NK-92 (cell line): ENCODE results near the gene TMSB4Y.
A peak's percentile ranks its signal among the peaks of the same experiment; 100 is the strongest.

Experiments used
- DNase-seq: peaks from one replicate; lab custom pipeline; 2025; ENCODE audit not compliant: unreplicated experiment; lab: John Stamatoyannopoulos, UW

The TMSB4Y gene

GRCh38 chrY:13703568-13703968 lies at the start of gene TMSB4Y:
Gene TMSB4Y, plus strand, starts transcription at chrY:13703899.
- DNase-seq, result peak; percentile 20

DNA sequence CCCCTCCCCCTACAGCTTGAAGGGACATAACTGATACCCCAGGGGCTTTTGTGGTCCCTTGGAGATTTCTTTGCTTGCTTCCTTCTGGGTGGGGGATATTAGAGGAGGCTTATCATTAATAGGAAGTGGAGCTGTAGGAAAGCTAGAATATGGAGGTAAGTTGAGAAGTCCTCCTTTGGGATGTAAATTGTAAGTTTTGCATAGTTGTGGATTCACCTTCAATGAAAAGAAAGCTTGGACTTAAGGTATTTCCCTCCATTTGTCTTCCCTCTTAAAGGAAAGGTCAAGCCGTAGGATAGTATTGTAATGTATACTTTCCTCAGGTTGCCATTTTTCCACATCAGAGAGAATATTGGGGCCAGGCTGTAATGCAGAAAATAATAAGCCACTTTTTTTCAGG lies 39.5 kb upstream of the TMSB4Y start:
- no peak for DNase-seq

DNA sequence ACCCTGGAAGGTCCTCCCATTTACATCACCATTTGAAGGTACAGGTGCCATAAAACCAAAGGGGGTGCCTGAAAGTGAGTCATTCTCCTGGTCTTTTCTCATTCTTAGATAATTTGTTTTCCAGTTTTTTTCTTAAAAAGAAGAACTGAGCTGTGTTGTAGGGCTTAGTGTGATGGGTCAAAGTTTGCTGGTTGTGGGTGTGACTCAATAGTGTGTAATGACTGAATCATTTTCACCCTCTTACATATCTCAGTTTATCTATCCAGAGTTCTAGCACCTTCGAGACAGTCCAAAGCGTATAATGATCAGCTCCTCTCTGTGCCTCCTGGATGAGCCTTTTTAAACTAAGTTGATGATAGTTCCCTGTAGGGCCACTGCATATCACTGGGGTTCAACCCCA lies 32.6 kb upstream of the TMSB4Y start:
- no peak for DNase-seq

- DNase-seq, result no peak
Observed at GRCh38 chrY:13702276-13702675, 1.4 kb upstream of the TMSB4Y start.

DNA sequence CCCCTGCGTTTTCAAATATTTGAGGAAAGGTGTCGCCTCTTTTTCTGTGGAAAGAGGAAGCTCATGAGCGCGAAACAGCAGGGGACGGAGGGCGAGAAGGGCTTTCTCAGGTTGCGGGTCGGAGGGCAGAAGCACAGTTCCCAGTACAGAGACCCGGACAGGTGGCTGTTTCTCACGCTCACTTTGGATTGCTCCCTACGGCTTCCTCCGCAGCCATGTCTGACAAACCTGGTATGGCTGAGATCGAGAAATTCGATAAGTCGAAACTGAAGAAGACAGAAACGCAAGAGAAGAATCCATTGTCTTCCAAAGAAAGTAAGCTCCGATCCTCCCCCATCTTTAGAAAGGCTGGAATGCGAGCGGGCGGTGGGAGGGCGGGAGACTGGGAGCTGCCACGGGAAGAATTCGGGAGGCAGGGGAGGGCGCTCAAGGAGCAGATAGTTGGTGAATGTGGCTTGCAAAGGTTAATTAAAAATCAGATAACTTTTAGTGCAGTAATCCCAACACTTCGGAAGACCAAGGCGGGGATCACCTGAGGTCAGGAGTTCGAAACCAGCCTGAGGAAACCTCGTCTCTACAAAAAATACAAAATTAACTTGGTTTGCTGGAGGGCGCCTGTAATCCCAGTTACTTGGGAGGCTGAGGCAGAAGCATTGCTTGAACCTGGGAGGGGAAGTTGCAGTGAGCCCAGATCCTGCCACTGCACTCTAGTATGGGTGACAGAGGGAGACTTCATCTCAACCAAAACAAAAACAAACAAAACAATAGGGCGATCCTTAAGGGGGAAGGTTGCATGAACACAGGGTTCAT lies 627 bp downstream of the TMSB4Y start:
- no peak for DNase-seq

DNA sequence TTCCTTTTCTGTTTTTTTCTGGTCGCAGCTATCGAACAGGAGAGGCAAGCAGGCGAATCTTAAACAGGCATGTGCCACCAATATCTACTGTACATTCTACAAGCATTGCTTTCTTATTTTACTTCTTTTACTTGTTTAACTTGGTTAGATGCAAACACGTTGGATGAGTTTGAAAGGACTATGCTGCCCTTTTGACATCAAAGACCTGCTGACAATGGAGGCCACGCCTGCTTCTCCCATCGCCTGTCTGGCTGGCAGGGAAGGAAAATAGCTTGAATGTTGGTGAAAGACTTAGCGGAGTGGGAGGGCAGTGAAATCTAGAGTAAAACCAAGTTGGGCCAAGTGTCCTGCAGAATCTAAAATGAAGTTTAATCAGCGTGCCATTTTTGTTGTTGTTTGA lies 1.5 kb downstream of the TMSB4Y start:
- DNase-seq, result no peak

DNA sequence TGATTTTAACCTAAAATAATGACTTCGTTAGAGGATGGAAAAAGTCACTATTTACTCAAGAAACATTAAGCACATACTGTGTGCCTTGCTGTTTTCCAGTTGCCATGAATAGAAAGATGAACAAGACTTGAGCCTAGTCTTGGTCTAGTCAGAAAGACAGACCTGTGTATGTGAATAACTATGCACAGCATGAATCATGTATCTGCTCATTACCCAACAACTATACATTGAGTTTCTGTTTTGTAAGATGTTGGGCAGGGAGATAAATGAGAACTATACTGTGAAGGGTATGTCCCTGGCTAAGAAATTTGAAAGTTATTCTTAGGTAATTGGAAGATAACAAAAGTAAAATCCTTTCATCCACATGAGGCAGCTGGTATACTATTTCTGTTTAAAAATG lies 4.3 kb downstream of the TMSB4Y start:
- DNase-seq, result no peak

DNA sequence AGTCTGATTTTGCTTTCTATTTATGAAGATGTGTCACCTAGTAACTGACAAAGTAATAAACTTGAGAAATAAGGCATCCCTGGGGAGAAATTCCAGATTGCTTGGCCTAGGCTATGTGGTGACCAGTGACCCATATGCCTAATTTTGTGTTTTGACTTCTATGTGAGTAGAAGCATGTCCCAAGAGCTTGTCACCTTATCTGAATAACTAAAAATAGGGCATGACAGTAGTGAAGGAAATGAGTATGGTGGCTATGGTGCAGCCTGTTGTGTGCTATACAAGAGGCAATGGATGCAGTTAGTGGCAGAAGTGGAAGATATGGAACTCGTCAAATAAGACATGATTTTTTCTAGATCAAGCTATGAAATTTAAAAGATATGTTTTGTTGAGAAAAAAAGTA lies 15.3 kb downstream of the TMSB4Y start:
- DNase-seq, result no peak

DNA sequence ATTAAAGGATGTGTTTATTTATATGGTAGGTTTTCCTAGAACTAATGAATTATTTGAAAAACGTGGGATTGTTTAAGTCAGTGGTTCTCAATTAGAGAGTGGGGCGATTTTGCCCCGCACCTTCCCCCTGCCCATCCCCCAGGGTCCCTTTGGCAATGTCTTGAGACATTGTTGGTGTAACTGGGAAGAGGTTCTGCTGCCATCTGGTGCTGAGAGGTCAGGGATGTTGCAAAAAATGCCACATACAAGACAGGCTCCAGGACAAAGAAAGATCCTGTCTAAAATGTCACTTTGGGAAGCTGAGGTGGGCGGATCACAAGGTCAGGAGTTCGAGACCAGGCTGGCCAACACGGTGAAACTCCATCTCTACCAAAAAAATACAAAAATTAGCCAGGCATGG lies 25.8 kb downstream of the TMSB4Y start:
- DNase-seq, result no peak

DNA sequence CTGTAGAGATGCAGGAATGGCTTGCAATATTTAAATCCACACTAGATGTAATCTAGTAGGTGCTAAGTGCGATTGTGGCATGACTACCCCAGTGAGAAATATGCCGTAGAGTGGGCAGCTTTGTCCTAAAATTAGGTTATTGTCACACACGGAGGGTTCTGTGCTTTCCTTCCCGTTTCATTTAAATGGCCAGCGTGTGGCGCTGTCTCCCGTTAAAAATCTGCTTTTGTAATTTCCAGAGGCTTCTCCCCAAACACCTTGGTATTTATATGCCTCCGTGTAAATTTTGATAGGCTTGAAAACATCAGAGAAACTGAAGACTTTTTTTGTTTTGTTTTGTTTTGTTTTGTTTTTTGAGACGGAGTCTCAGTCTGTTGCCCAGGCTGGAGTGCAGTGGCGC lies 34.9 kb downstream of the TMSB4Y start:
- no peak for DNase-seq

- no peak for DNase-seq
Observed at GRCh38 chrY:13751289-13752071, 47.8 kb downstream of the TMSB4Y start.

DNA sequence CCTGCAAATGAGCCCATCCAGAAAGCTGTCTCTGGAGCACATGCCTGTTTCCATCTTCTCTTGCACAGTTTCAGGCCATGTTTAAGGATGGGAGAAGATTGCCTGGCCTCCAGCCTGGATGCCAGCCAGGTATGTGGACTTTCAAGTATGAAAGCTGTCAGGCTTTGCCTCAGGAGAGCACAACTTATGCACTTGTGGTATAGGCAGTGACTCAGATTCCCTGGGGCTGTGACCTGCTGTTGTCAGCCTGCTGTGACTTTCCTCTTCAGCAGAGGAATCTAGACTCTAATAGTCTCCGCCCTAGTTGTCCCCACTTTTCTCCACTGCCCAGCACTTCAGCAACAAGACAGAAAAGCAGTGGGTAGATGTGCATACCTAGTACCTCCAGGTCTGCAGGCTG lies 51.0 kb downstream of the TMSB4Y start:
- no peak for DNase-seq
